ENCODE results near the gene SRCAP. TPM values are rescaled to one million over a fixed set of nuclear protein-coding genes. Genes with fewer than 3 reads are reported as not detected.

SRCAP gene
- total RNA-seq, 1 donor from 2014 or later = 4.6 TPM

DNA sequence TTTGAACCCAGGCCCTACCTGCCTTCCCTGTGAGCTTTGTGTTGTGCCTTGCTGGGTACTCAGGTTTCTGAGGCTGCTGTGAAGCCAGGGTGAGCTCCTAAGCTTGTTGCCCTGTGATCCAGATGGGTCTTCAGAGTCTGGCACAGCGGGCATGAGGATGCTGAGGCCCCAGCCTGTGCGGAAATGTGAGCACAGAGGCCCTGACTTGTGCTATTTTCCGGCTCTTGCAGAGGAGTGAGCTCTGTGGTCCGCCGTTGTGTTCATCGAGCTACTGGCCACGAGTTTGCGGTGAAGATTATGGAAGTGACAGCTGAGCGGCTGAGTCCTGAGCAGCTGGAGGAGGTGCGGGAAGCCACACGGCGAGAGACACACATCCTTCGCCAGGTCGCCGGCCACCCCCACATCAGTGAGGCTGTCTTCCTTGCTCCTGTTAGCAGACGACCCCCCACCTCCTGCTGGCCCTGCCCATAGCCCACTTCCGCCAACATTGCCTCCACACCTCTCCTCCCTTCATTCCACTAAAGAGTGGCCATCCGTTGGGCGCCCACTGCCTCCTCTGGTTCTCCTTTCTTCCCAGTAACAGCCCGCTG lies 52.0 kb downstream of the SRCAP start:
- H3K4me3 ChIP-seq = no peak overlapping the region

DNA sequence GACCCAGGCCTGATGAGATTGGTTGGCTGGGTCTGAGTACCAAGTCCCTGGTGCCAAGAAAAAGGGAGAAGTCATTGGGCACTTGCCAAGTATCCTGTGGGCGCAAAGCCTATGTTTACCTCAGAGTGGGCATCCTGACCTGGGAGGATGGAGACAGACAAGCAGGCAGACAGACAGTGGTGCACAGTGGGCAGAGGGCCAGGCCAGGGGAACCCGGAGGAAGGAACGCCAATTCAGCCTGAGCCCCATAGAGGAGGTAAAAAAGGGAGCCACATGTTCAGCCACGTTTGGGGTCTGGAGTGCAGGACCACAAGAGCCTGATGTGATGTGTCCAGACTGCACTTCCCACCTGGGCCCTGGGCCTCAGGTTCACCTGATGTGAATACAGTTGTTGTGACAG lies 54.6 kb downstream of the SRCAP start:
- DNase-seq (ENCODE audit: low spot score) = no peak
- no peak overlapping the region for H3K27ac ChIP-seq
- H2AFZ ChIP-seq (replicated peaks) = no peak overlapping the region
- H3K36me3 Mint-ChIP-seq = peaks cover 7% of the 10 kb centered on the region
- H3K36me3 ChIP-seq = no peaks in the 10 kb centered on the region
- peaks cover 22% of the 10 kb centered on the region for H3K79me2 ChIP-seq (ENCODE audit: low read depth)
- no peak overlapping the region for H3K4me3 ChIP-seq
- no peak overlapping the region for H3K4me2 ChIP-seq
- no peaks in the 10 kb centered on the region for H3K9me3 ChIP-seq (ENCODE audit: low read depth)
- H3K9ac ChIP-seq = no peak overlapping the region
- TF ChIP-seq EZH2 (IDR thresholded peaks at IDR 0.05) = no peak
- TF ChIP-seq, protein P1, sequence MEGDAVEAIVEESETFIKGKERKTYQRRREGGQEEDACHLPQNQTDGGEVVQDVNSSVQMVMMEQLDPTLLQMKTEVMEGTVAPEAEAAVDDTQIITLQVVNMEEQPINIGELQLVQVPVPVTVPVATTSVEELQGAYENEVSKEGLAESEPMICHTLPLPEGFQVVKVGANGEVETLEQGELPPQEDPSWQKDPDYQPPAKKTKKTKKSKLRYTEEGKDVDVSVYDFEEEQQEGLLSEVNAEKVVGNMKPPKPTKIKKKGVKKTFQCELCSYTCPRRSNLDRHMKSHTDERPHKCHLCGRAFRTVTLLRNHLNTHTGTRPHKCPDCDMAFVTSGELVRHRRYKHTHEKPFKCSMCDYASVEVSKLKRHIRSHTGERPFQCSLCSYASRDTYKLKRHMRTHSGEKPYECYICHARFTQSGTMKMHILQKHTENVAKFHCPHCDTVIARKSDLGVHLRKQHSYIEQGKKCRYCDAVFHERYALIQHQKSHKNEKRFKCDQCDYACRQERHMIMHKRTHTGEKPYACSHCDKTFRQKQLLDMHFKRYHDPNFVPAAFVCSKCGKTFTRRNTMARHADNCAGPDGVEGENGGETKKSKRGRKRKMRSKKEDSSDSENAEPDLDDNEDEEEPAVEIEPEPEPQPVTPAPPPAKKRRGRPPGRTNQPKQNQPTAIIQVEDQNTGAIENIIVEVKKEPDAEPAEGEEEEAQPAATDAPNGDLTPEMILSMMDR (IDR thresholded peaks at IDR 0.05) = no peak
- no peak for TF ChIP-seq EZH2phosphoT487 (IDR thresholded peaks at IDR 0.05)
- H3K9me3 Mint-ChIP-seq = no peaks in the 10 kb centered on the region
- H3K27me3 Mint-ChIP-seq (ENCODE audit: insufficient read depth, low read depth) = peaks cover 9% of the 10 kb centered on the region
- H4K20me1 ChIP-seq (ENCODE audit: low read depth) = peaks cover 5% of the 10 kb centered on the region
- peaks cover 8% of the 10 kb centered on the region for H3K4me1 Mint-ChIP-seq
- H3F3A ChIP-seq (ENCODE audit: low read depth) = peaks cover 2% of the 10 kb centered on the region
- H3K27ac Mint-ChIP-seq = no peak overlapping the region
- H3K4me1 ChIP-seq = no peaks in the 10 kb centered on the region
- H3K4me3 Mint-ChIP-seq = no peak overlapping the region
- H3K27me3 ChIP-seq = no peaks in the 10 kb centered on the region

More for the DNA sequence above, 52.0 kb downstream of the SRCAP start:
- Histone ChIP-seq H3K9me3 (ENCODE audit: low read depth) (no peaks in the 10 kb centered on the region), H3F3A (ENCODE audit: low read depth) (peaks cover 23% of the 10 kb centered on the region), H3K4me2 (no peak overlapping the region), H3K79me2 (ENCODE audit: low read depth) (peaks cover 23% of the 10 kb centered on the region), H3K27ac (no peak overlapping the region), H2AFZ (replicated peaks) (no peak overlapping the region), H3K36me3 (no peaks in the 10 kb centered on the region), H3K27me3 (no peaks in the 10 kb centered on the region), H3K9ac (no peak overlapping the region), H3K4me1 (no peaks in the 10 kb centered on the region), H4K20me1 (ENCODE audit: low read depth) (peaks cover 5% of the 10 kb centered on the region)
- Mint-ChIP-seq H3K27ac (no peak overlapping the region), H3K36me3 (peaks cover 8% of the 10 kb centered on the region), H3K27me3 (ENCODE audit: insufficient read depth, low read depth) (peaks cover 8% of the 10 kb centered on the region), H3K9me3 (no peaks in the 10 kb centered on the region), H3K4me3 (no peak overlapping the region), H3K4me1 (peaks cover 14% of the 10 kb centered on the region)
- DNase-seq (ENCODE audit: low spot score) = no peak
- TF ChIP-seq EZH2 (IDR thresholded peaks at IDR 0.05) = no peak
- TF ChIP-seq, protein P1 (IDR thresholded peaks at IDR 0.05) = no peak
- TF ChIP-seq EZH2phosphoT487 (IDR thresholded peaks at IDR 0.05) = no peak

DNA sequence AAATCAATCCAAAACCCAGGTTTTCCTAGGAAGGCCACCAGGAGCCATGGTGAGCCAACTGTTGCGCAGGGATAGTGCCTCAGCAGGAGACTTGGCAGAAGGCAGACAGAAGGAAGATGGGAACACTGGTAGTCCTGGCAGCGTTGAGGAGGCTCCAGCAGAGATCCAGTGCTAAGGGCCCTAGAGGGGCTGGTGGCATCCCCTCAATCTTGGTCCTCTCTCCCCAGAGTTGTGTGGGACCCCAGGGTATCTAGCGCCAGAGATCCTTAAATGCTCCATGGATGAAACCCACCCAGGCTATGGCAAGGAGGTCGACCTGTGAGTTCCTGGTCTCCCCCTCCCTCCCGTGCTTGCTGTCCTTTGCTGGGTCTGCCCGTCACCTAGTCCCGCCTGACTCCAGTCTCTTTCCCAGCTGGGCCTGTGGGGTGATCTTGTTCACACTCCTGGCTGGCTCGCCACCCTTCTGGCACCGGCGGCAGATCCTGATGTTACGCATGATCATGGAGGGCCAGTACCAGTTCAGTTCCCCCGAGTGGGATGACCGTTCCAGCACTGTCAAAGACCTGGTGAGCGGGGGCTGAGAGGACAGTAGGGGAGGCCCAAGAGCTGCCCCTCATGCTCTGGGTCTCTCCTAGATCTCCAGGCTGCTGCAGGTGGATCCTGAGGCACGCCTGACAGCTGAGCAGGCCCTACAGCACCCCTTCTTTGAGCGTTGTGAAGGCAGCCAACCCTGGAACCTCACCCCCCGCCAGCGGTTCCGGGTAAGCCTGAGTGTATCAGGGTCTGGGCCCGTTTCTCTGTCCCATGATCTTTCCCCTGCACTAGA lies 57.2 kb downstream of the SRCAP start:
- Mint-ChIP-seq H3K4me3 (no peak overlapping the region), H3K36me3 (peaks cover 13% of the 10 kb centered on the region)

More for the DNA sequence above, 57.2 kb downstream of the SRCAP start:
- Histone ChIP-seq H3K4me3 (no peak overlapping the region), H3K4me2 (no peak overlapping the region), H4K20me1 (ENCODE audit: low read depth) (peaks cover 10% of the 10 kb centered on the region), H2AFZ (replicated peaks) (no peak overlapping the region), H3K9ac (no peak overlapping the region), H3K36me3 (no peaks in the 10 kb centered on the region), H3K27ac (no peak overlapping the region), H3K79me2 (ENCODE audit: low read depth) (no peaks in the 10 kb centered on the region), H3F3A (ENCODE audit: low read depth) (peaks cover 9% of the 10 kb centered on the region), H3K4me1 (peaks cover 5% of the 10 kb centered on the region), H3K27me3 (no peaks in the 10 kb centered on the region), H3K9me3 (ENCODE audit: low read depth) (no peaks in the 10 kb centered on the region)
- no peak for DNase-seq (ENCODE audit: low spot score)
- no peak for TF ChIP-seq EZH2 (IDR thresholded peaks at IDR 0.05)
- TF ChIP-seq, protein P1 (IDR thresholded peaks at IDR 0.05) = no peak
- H3K27ac Mint-ChIP-seq = no peak overlapping the region
- H3K4me1 Mint-ChIP-seq = peaks cover 12% of the 10 kb centered on the region
- H3K9me3 Mint-ChIP-seq = no peaks in the 10 kb centered on the region
- peaks cover 11% of the 10 kb centered on the region for H3K27me3 Mint-ChIP-seq (ENCODE audit: insufficient read depth, low read depth)

Data from neural progenitor cell (in vitro differentiated cells).